ENCODE data around the gene CTSA.

DNA sequence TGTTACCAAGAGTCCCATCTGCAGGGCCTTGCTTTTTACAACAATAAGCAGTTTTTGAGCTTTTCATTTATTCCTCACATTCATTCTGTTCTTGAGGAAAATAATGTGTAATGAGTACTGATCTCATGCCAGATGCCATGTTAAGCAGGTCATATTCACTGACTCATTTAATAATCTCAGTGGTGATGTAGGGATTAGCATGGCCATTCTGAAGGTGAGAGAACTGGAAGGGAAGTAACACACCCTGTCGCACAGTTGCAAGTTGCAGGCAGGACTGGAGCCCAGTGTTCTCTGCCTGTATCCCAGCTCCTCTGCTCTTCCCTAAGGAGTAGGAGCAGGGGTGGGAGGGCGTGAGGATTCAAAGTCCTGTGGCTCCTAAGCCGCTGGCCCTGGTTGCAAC lies 48.9 kb downstream of the CTSA start:
- TF ChIP-seq, protein P1, sequence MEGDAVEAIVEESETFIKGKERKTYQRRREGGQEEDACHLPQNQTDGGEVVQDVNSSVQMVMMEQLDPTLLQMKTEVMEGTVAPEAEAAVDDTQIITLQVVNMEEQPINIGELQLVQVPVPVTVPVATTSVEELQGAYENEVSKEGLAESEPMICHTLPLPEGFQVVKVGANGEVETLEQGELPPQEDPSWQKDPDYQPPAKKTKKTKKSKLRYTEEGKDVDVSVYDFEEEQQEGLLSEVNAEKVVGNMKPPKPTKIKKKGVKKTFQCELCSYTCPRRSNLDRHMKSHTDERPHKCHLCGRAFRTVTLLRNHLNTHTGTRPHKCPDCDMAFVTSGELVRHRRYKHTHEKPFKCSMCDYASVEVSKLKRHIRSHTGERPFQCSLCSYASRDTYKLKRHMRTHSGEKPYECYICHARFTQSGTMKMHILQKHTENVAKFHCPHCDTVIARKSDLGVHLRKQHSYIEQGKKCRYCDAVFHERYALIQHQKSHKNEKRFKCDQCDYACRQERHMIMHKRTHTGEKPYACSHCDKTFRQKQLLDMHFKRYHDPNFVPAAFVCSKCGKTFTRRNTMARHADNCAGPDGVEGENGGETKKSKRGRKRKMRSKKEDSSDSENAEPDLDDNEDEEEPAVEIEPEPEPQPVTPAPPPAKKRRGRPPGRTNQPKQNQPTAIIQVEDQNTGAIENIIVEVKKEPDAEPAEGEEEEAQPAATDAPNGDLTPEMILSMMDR (IDR thresholded peaks at IDR 0.05; ENCODE audit: insufficient read depth, low read depth, low read length), result no peak
- TF ChIP-seq EZH2 (IDR thresholded peaks at IDR 0.05; ENCODE audit: insufficient read depth, low read length), result no peak

All from astrocyte (in vitro differentiated cells and primary cell).